IMR-90 (cell line): ENCODE data around the gene SLC26A6. TPM values are rescaled to one million over a fixed set of nuclear protein-coding genes. Genes with fewer than 3 reads are reported as not detected.

Experiments
- ATAC-seq: fragments of 200-7000 bp; cut with Tn5 transposase; 2 replicates; pipeline ENCODE4 v1.9.1; 2020; ENCODE audit warnings: low read depth, mild to moderate bottlenecking, moderate library complexity
- BruUV-seq: library from RNA; stranded (reverse); fragments of 400-500 nt; replicated peaks from 2 replicates; lab custom pipeline; 2021; lab: Mats Ljungman, UMichigan
- CTCF ChIA-PET: fragments of 300-600 bp; formaldehyde crosslinking; extraction: SDS; loops from one replicate; lab custom pipeline; 2021; ENCODE audit warnings: antibody characterized with exemption; lab: Yijun Ruan, JAX
- POLR2A ChIA-PET: fragments of 300-600 bp; sonication (Branson Sonifier 250); formaldehyde crosslinking; loops from one replicate; lab custom pipeline; 2022; ENCODE audit warnings: antibody characterized with exemption; ENCODE audit not compliant: unreplicated experiment; lab: Charles Lee
- DNase-seq: peaks from one replicate; pipeline ENCODE4 v3.0.0; 2013
- H2AFZ ChIP-seq: replicated peaks from 2 replicates; pipeline ENCODE3; 2013; ENCODE audit warnings: low read length, mild to moderate bottlenecking; ENCODE audit not compliant: poor library complexity
- H2AK5ac ChIP-seq: 2 replicates; pipeline ENCODE4 v1.6.1; 2013; ENCODE audit warnings: low read depth, low read length, inconsistent platforms
- H2AK9ac ChIP-seq: replicated peaks from 2 replicates; pipeline ENCODE3; 2013; ENCODE audit warnings: mild to moderate bottlenecking, low read depth, low read length, moderate library complexity; ENCODE audit not compliant: poor library complexity
- H2BK120ac ChIP-seq: 2 replicates; pipeline ENCODE4 v1.6.1; 2013; ENCODE audit warnings: low read depth, low read length, inconsistent platforms
- H2BK15ac ChIP-seq: 3 replicates; pipeline ENCODE4 v1.6.1; 2013; ENCODE audit warnings: low read depth, low read length, inconsistent platforms
- H2BK20ac ChIP-seq: 2 replicates; pipeline ENCODE4 v1.6.1; 2013; ENCODE audit warnings: low read depth, mild to moderate bottlenecking, inconsistent platforms, low read length, moderate library complexity
- H2BK5ac ChIP-seq: 2 replicates; pipeline ENCODE4 v1.6.1; 2013; ENCODE audit warnings: mild to moderate bottlenecking, low read depth, low read length, inconsistent platforms; ENCODE audit not compliant: poor library complexity, severe bottlenecking
- H3K14ac ChIP-seq: replicated peaks from 2 replicates; pipeline ENCODE4 v1.6.1; 2013; ENCODE audit warnings: low read depth, low read length, inconsistent platforms
- H3K18ac ChIP-seq: 2 replicates; pipeline ENCODE4 v1.6.1; 2013; ENCODE audit warnings: low read depth, low read length, control low read depth
- H3K23ac ChIP-seq: 2 replicates; pipeline ENCODE4 v1.6.1; 2013; ENCODE audit warnings: low read depth, low read length, inconsistent platforms
- H3K27ac ChIP-seq: 2 replicates; pipeline ENCODE4 v1.5.1; 2013; ENCODE audit warnings: mild to moderate bottlenecking, control low read depth, low read length; ENCODE audit not compliant: insufficient read depth
- H3K27me3 ChIP-seq: 2 replicates; pipeline ENCODE4 v1.6.1; 2013; ENCODE audit warnings: low read length; ENCODE audit not compliant: control insufficient read depth, insufficient read depth
- H3K36me3 ChIP-seq: 2 replicates; pipeline ENCODE4 v1.6.1; 2013; ENCODE audit warnings: low read length, mixed read lengths; ENCODE audit not compliant: control insufficient read depth, insufficient read depth
- H3K4ac ChIP-seq: 2 replicates; pipeline ENCODE4 v1.6.1; 2013; ENCODE audit warnings: low read depth, low read length, inconsistent platforms
- H3K4me1 ChIP-seq: 2 replicates; pipeline ENCODE4 v1.6.1; 2013; ENCODE audit warnings: low read length, mixed read lengths; ENCODE audit not compliant: control insufficient read depth, insufficient read depth
- H3K4me2 ChIP-seq: 2 replicates; pipeline ENCODE4 v1.6.1; 2013; ENCODE audit warnings: low read depth, mild to moderate bottlenecking, control low read depth, low read length, moderate library complexity
- H3K4me3 ChIP-seq: 2 replicates; pipeline ENCODE4 v1.5.1; 2013; ENCODE audit warnings: low read depth, mild to moderate bottlenecking, control low read depth, low read length, moderate library complexity; ENCODE audit not compliant: insufficient read depth
- H3K56ac ChIP-seq: 2 replicates; pipeline ENCODE4 v1.6.1; 2013; ENCODE audit warnings: low read length, inconsistent platforms; ENCODE audit not compliant: insufficient read depth; ENCODE audit errors: extremely low read depth
- H3K79me1 ChIP-seq, 2 experiments: 2 replicates each; pipeline ENCODE4 v1.6.1; 2013; ENCODE audit warnings: low read length in 2 of 2, inconsistent platforms in 1 of 2, low read depth in 1 of 2
- H3K9ac ChIP-seq: 2 replicates; pipeline ENCODE4 v1.6.1; 2013; ENCODE audit warnings: low read depth, low read length, control low read depth
- H3K9me1 ChIP-seq: 2 replicates; pipeline ENCODE4 v1.6.1; 2013; ENCODE audit warnings: low read length, inconsistent platforms; ENCODE audit not compliant: insufficient read depth
- H3K9me3 ChIP-seq: 2 replicates; pipeline ENCODE4 v1.6.1; 2013; ENCODE audit warnings: low read length; ENCODE audit not compliant: control insufficient read depth, insufficient read depth
- H4K20me1 ChIP-seq: 2 replicates; pipeline ENCODE4 v1.6.1; 2013; ENCODE audit warnings: low read length, inconsistent platforms; ENCODE audit not compliant: insufficient read depth
- H4K5ac ChIP-seq: 2 replicates; pipeline ENCODE4 v1.6.1; 2013; ENCODE audit warnings: mild to moderate bottlenecking, low read depth, low read length, control low read depth
- H4K8ac ChIP-seq, 2 experiments: 2 replicates each; pipeline ENCODE4 v1.6.1; 2013; ENCODE audit warnings: low read depth in 2 of 2, low read length in 2 of 2, control low read depth in 1 of 2, inconsistent platforms in 1 of 2
- H4K91ac ChIP-seq: 2 replicates; pipeline ENCODE4 v1.6.1; 2013; ENCODE audit warnings: low read depth, low read length, inconsistent platforms; ENCODE audit not compliant: insufficient read depth
- MAZ ChIP-seq: IDR thresholded peaks from 2 replicates; pipeline ENCODE4 v1.6.1; 2012; ENCODE audit warnings: low read depth, mild to moderate bottlenecking, low read length, improper control_type of control experiment, moderate library complexity, borderline replicate concordance
- RAD21 ChIP-seq: IDR thresholded peaks from 2 replicates; pipeline ENCODE4 v1.6.1; 2012; ENCODE audit warnings: low read length, improper control_type of control experiment
- WGBS, 2 experiments: methylation state at CpG; one replicate each; pipeline versions ENCODE4 v1.1.5 to v1.1.7; 2013; ENCODE audit warnings: missing lambda C conversion rate in 2 of 2; ENCODE audit not compliant: insufficient read length in 1 of 2; ENCODE audit errors: extremely low coverage in 2 of 2; 5-methylcytosine and 5-hydroxymethylcytosine counted together
- dilution Hi-C: fragments of 300-500 bp; cut with HindIII; formaldehyde crosslinking; loops from one replicate; pipeline ENCODE4 v1.14.3; 2018; ENCODE audit warnings: low sequenced_read_pairs; ENCODE audit not compliant: unreplicated experiment
- in situ Hi-C: fragments of 300-500 bp; cut with MboI; formaldehyde crosslinking; loops from 3 replicates; pipeline ENCODE4 v1.14.3; 2019; ENCODE audit warnings: low sequenced_read_pairs, inconsistent platforms, mixed read lengths
- intact Hi-C: fragments of 100-400 bp; cut with micrococcal nuclease; formaldehyde crosslinking; loops from 2 replicates; pipeline ENCODE4 v1.10.0; 2022
- polyA plus RNA-seq, 3 experiments: library from polyadenylated mRNA; depleted of rRNA; stranded (reverse); fragments of >200 nt; gene quantifications; 2 replicates each; pipeline ENCODE4 v1.2.3, GENCODE V29; 2012; ENCODE audit warnings: low replicate concordance in 1 of 3
- total RNA-seq: library from RNA; depleted of rRNA; stranded (reverse); fragments of >200 nt; gene quantifications from 2 replicates; pipeline ENCODE4 v1.2.3, GENCODE V29; 2012
- TF ChIP-seq, protein P1 (sequence below): conservative IDR thresholded peaks from 2 replicates; pipeline ENCODE4 v1.5.1; 2012; ENCODE audit warnings: mild to moderate bottlenecking, low read depth, low read length, improper control_type of control experiment
- TF ChIP-seq, protein P2 (sequence below): fragments of 150-350 bp; IDR thresholded peaks from 2 replicates; pipeline ENCODE4 v1.6.1; 2017; ENCODE audit warnings: mild to moderate bottlenecking, antibody characterized with exemption, low read length, low read depth
- TF ChIP-seq, protein P3 (sequence below): fragments of 150-350 bp; IDR thresholded peaks from 2 replicates; pipeline ENCODE4 v1.6.1; 2016; ENCODE audit warnings: low read depth, mild to moderate bottlenecking, low read length, moderate library complexity, borderline replicate concordance

SLC26A6 gene
- total and polyA plus RNA-seq, 2 of the 4 experiments (the other 2 are of a cell fraction), result 11.8 to 34.3 TPM

DNA sequence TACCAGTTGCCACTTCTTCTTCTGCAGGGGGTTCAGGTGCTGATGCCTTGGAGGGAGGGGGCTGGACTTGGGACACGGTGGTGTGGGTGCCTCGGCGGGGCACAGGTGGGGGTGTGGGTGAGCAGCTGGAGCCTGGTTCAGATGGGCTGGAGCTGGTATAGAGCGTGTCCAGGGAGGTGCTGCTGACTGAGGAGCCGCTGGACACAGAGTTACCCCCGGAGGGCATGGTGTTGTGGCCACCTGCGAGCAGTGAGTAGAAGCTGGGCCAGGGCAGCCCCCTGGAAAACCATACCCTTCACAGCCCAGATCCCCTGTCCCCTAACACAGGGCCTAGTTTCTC, 46.2 kb upstream of the SLC26A6 start:
- Histone ChIP-seq H3K4me1 (peaks cover 39% of the 10 kb centered on the region), H2BK120ac (no peak overlapping the region), H2AK5ac (no peak overlapping the region), H3K36me3 (peaks cover 50% of the 10 kb centered on the region), H4K5ac (no peak overlapping the region), H4K91ac (no peak overlapping the region), H3K27me3 (no peaks in the 10 kb centered on the region), H3K9me1 (peaks cover 51% of the 10 kb centered on the region), H4K8ac (no peak overlapping the region), H2BK5ac (no peak overlapping the region), H2AFZ (no peak overlapping the region), H4K20me1 (peaks cover 22% of the 10 kb centered on the region), H3K27ac (no peak overlapping the region), H3K23ac (no peak overlapping the region), H3K4me3 (no peak overlapping the region), H3K14ac (no peak overlapping the region), H3K4ac (no peak overlapping the region), H2BK20ac (no peak overlapping the region), H2BK15ac (no peak overlapping the region), H3K79me1 (peaks cover 21 to 72% of the 10 kb centered on the region in 2 experiments; a peak in 3 of 4 replicates), H3K9me3 (no peaks in the 10 kb centered on the region), H3K4me2 (no peak overlapping the region), H3K9ac (no peak overlapping the region), H3K18ac (no peak overlapping the region), H2AK9ac (no peak overlapping the region), H3K56ac (no peak overlapping the region)
- 100% methylated on average over 2 of the region's 7 CpGs; no CpG with 5 or more reads in 1 of the 2 experiments for WGBS, 2 experiments
- no peak for ATAC-seq
- BruUV-seq, result no TSS peak
- intact Hi-C loops (no loop called here), dilution Hi-C loops (no loop called here), in situ Hi-C loops (no loop called here)
- DNase-seq, result no peak
- TF ChIP-seq RAD21 (no peak), MAZ (no peak)
- TF ChIP-seq, protein P1, sequence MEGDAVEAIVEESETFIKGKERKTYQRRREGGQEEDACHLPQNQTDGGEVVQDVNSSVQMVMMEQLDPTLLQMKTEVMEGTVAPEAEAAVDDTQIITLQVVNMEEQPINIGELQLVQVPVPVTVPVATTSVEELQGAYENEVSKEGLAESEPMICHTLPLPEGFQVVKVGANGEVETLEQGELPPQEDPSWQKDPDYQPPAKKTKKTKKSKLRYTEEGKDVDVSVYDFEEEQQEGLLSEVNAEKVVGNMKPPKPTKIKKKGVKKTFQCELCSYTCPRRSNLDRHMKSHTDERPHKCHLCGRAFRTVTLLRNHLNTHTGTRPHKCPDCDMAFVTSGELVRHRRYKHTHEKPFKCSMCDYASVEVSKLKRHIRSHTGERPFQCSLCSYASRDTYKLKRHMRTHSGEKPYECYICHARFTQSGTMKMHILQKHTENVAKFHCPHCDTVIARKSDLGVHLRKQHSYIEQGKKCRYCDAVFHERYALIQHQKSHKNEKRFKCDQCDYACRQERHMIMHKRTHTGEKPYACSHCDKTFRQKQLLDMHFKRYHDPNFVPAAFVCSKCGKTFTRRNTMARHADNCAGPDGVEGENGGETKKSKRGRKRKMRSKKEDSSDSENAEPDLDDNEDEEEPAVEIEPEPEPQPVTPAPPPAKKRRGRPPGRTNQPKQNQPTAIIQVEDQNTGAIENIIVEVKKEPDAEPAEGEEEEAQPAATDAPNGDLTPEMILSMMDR, result no peak
- TF ChIP-seq, protein P2, sequence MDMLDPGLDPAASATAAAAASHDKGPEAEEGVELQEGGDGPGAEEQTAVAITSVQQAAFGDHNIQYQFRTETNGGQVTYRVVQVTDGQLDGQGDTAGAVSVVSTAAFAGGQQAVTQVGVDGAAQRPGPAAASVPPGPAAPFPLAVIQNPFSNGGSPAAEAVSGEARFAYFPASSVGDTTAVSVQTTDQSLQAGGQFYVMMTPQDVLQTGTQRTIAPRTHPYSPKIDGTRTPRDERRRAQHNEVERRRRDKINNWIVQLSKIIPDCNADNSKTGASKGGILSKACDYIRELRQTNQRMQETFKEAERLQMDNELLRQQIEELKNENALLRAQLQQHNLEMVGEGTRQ, result no peak
- TF ChIP-seq, protein P3, sequence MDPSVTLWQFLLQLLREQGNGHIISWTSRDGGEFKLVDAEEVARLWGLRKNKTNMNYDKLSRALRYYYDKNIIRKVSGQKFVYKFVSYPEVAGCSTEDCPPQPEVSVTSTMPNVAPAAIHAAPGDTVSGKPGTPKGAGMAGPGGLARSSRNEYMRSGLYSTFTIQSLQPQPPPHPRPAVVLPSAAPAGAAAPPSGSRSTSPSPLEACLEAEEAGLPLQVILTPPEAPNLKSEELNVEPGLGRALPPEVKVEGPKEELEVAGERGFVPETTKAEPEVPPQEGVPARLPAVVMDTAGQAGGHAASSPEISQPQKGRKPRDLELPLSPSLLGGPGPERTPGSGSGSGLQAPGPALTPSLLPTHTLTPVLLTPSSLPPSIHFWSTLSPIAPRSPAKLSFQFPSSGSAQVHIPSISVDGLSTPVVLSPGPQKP, result no peak
- ChIA-PET CTCF (no interaction called here), POLR2A (no interaction called here)
